Natural killer cell (primary cell): ENCODE measurements around the gene ATP13A3. TPM values are rescaled to one million over a fixed set of nuclear protein-coding genes. Genes with fewer than 3 reads are reported as not detected.

Source experiments
- ATAC-seq, 3 donors: fragments of 150-1000 bp in 2 of 3; fragments of 200-7000 bp in 1 of 3; cut with Tn5 transposase; 1 replicate in 1 of 3; 2 replicates in 2 of 3; pipeline ENCODE4 v1.10.0; 2021; ENCODE audit warnings: mild to moderate bottlenecking in 2 of 3, moderate library complexity in 2 of 3
- DNase-seq, 2 donors: peaks; one replicate each; pipeline versions ENCODE4 v3.0.0 to v3.0.0-alpha.2; 2013 to 2021; ENCODE audit warnings: mixed read lengths in 1 of 2
- H3K27ac ChIP-seq: one replicate; pipeline ENCODE4 v1.5.1; 2013; ENCODE audit warnings: mild to moderate bottlenecking, low read length
- H3K27me3 ChIP-seq: one replicate; pipeline ENCODE4 v1.6.1; 2013; ENCODE audit warnings: low read length; ENCODE audit not compliant: control insufficient read depth, insufficient read depth
- H3K36me3 ChIP-seq: one replicate; pipeline ENCODE4 v1.6.1; 2013; ENCODE audit warnings: low read length; ENCODE audit not compliant: control insufficient read depth, insufficient read depth
- H3K4me1 ChIP-seq: one replicate; pipeline ENCODE4 v1.6.1; 2013; ENCODE audit warnings: low read length; ENCODE audit not compliant: control insufficient read depth, insufficient read depth
- H3K4me3 ChIP-seq: one replicate; pipeline ENCODE4 v1.5.1; 2013; ENCODE audit warnings: low read length
- H3K9me3 ChIP-seq: one replicate; pipeline ENCODE4 v1.6.1; 2013; ENCODE audit warnings: low read length; ENCODE audit not compliant: control insufficient read depth, insufficient read depth
- H3K27ac Mint-ChIP-seq, 2 donors: one replicate each; pipeline ENCODE4 v1.8.0; 2022; ENCODE audit warnings: mild to moderate bottlenecking in 2 of 2, mixed read lengths in 2 of 2, moderate library complexity in 1 of 2
- H3K27me3 Mint-ChIP-seq, 2 donors: one replicate each; pipeline ENCODE4 v1.8.0; 2022; ENCODE audit warnings: low read depth in 2 of 2, mixed read lengths in 2 of 2
- H3K36me3 Mint-ChIP-seq: one replicate; pipeline ENCODE4 v1.8.0; 2022; ENCODE audit warnings: mixed read lengths
- H3K4me1 Mint-ChIP-seq, 2 donors: one replicate each; pipeline ENCODE4 v1.8.0; 2022; ENCODE audit warnings: mixed read lengths in 2 of 2
- H3K4me3 Mint-ChIP-seq: one replicate; pipeline ENCODE4 v1.8.0; 2022; ENCODE audit warnings: mild to moderate bottlenecking, moderate library complexity, mixed read lengths
- H3K9me3 Mint-ChIP-seq, 2 donors: one replicate each; pipeline ENCODE4 v1.8.0; 2022; ENCODE audit warnings: mixed read lengths in 2 of 2
- WGBS: methylation state at CpG from one replicate; pipeline ENCODE4 v1.1.7; 2013; ENCODE audit warnings: missing lambda C conversion rate; ENCODE audit not compliant: insufficient coverage; 5-methylcytosine and 5-hydroxymethylcytosine counted together
- intact Hi-C: fragments of 100-400 bp; cut with micrococcal nuclease; formaldehyde crosslinking; loops from one replicate; pipeline ENCODE4 v1.14.2; 2022
- total RNA-seq, 4 donors: library from RNA; stranded (reverse); fragments of 120-200 nt in 1 of 4; gene quantifications; one replicate each; pipeline versions ENCODE4 v1.2.3 to v1.2.4, GENCODE V29; 2013 to 2022
- TF ChIP-seq, protein P1 (sequence below): fragments of 200-600 bp; IDR thresholded peaks from one replicate; pipeline ENCODE4 v1.8.0; 2022; ENCODE audit warnings: antibody characterized with exemption

ATP13A3 gene
- total RNA-seq, 3 donors from 2014 or later (not counting 1 experiment from before 2014, with no cell fraction given), result 62.9 to 79.2 (median 64.2) TPM

DNA sequence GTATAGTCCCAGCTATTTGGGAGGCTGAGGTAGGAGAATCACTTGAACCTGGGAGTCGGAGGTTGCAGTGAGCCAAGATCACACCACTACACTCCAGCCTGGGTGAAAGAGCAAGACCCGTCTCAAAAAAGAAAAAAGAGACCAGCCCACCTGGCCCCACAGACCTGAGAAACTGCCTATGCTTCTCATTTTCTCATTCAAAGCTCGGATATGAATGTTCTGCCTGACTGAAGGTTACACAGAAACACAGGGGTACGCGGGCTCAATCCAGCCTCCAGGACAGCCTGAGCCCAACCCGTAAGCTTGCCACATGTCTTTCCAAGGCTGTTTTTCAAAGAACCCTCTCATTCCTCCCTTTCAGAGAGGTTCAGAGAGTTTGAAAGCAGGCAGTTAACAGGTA is 107.6 kb downstream of the ATP13A3 start:
- Mint-ChIP-seq H3K27ac (no peak overlapping the region), H3K9me3 (no peaks in the 10 kb centered on the region), H3K4me1 (no peaks in the 10 kb centered on the region), H3K27me3 (peaks cover 18 to 26% of the 10 kb centered on the region in 2 donors), H3K36me3 (no peaks in the 10 kb centered on the region), H3K4me3 (no peak overlapping the region)
- Histone ChIP-seq H3K4me3 (no peak overlapping the region), H3K4me1 (no peaks in the 10 kb centered on the region), H3K36me3 (no peaks in the 10 kb centered on the region), H3K27me3 (no peaks in the 10 kb centered on the region), H3K9me3 (no peaks in the 10 kb centered on the region), H3K27ac (no peak overlapping the region)
- TF ChIP-seq, protein P1, sequence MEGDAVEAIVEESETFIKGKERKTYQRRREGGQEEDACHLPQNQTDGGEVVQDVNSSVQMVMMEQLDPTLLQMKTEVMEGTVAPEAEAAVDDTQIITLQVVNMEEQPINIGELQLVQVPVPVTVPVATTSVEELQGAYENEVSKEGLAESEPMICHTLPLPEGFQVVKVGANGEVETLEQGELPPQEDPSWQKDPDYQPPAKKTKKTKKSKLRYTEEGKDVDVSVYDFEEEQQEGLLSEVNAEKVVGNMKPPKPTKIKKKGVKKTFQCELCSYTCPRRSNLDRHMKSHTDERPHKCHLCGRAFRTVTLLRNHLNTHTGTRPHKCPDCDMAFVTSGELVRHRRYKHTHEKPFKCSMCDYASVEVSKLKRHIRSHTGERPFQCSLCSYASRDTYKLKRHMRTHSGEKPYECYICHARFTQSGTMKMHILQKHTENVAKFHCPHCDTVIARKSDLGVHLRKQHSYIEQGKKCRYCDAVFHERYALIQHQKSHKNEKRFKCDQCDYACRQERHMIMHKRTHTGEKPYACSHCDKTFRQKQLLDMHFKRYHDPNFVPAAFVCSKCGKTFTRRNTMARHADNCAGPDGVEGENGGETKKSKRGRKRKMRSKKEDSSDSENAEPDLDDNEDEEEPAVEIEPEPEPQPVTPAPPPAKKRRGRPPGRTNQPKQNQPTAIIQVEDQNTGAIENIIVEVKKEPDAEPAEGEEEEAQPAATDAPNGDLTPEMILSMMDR, result no peak
- DNase-seq, result no peak
- intact Hi-C loops, result no loop called here
- no peak for ATAC-seq
- WGBS, result 90% methylated on average over 6 of the region's 6 CpGs

DNA sequence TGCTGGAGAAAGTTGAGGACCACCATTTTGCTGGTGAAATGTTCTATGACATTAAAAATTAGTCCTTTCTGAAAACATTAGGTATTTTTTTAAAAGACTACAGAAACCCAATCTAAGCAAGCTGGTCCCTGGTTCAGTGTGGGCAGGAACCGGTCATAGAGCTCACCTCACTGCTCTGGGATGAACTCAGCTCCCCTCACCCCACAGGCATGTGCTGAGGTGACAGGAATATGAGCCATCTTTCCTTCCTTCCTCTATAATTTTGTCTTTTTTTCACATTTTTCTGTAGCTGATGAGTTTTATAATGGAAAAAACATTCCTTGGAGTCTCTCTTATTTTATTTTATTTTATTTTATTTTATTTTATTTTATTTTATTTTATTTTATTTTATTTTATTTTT is 109.1 kb downstream of the ATP13A3 start:
- WGBS, result 80% methylated on average over 1 of the region's 1 CpG
- TF ChIP-seq, protein P1, result no peak
- Histone ChIP-seq H3K4me3 (no peak overlapping the region), H3K4me1 (no peaks in the 10 kb centered on the region), H3K27me3 (no peaks in the 10 kb centered on the region), H3K9me3 (no peaks in the 10 kb centered on the region), H3K36me3 (no peaks in the 10 kb centered on the region), H3K27ac (no peak overlapping the region)
- Mint-ChIP-seq H3K9me3 (no peaks in the 10 kb centered on the region), H3K4me3 (no peak overlapping the region), H3K27ac (no peak overlapping the region), H3K36me3 (no peaks in the 10 kb centered on the region), H3K4me1 (no peaks in the 10 kb centered on the region), H3K27me3 (peaks cover 12 to 13% of the 10 kb centered on the region in 2 donors)
- intact Hi-C loops, result no loop called here
- DNase-seq (no peak), ATAC-seq (no peak)

DNA sequence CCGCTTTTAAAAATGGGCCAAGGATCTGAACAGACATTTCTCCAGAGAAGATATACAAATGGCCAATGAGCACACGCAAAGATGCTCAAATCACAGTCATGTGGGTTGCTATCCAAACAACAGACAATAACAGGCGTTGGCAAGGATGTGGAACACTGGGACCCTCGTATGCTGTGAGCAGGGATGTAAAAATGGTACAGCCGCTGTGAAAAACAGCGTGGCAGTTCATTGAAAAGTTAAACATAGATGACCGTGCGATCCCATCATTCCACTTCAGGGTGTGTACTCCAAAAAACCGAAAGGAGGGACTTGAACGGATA is 110.6 kb downstream of the ATP13A3 start:
- Mint-ChIP-seq H3K4me1 (no peaks in the 10 kb centered on the region), H3K36me3 (no peaks in the 10 kb centered on the region), H3K4me3 (no peak overlapping the region), H3K27ac (no peak overlapping the region), H3K27me3 (peaks cover 8 to 15% of the 10 kb centered on the region in 2 donors), H3K9me3 (no peaks in the 10 kb centered on the region)
- TF ChIP-seq, protein P1, result no peak
- H3K36me3 ChIP-seq, result no peaks in the 10 kb centered on the region
- H3K27me3 ChIP-seq, result no peaks in the 10 kb centered on the region
- no peak overlapping the region for H3K27ac ChIP-seq
- WGBS, result 87% methylated on average over 10 of the region's 10 CpGs
- no peak overlapping the region for H3K4me3 ChIP-seq
- intact Hi-C loops, result no loop called here
- no peaks in the 10 kb centered on the region for H3K4me1 ChIP-seq
- no peak for DNase-seq
- no peak for ATAC-seq
- no peaks in the 10 kb centered on the region for H3K9me3 ChIP-seq

DNA sequence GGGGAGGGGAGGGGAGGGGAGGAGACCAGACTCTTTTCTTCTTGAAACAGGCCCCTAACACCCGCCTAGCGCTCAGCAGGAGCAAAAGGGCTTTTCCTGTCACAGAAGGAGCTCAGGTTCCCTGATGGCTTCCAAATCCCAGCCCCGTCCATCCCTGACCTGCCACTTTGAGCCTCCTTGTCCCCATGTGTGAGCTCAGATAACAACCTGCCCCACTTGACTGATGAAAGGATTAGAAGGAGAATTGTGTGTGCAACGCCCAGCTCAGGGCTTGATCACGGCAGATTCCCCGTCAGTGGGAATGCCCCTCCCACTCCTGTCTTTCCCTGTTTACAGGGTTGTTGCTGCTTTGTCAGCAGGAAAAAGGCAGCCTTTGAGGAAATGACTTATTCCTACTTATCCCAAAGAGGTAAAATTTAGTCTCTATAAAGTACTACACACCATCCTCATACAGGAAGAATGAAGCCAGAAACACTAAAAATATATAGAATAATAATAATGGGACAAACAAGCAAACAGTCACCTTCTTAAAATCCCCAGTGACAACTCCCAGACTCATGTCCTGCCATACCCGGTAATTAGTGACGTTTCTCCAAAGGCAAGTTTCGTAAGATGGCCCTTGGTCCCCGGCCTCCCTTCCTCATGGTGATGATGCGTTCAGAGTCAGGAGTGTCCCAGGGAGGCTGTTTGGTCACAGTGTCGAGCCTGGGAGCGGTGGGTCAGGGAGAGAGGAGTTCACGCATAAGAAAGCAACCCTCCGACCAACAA is 111.1 kb downstream of the ATP13A3 start:
- H3K9me3 ChIP-seq, result no peaks in the 10 kb centered on the region
- no peaks in the 10 kb centered on the region for H3K4me1 Mint-ChIP-seq
- ATAC-seq, result no peak
- intact Hi-C loops, result no loop called here
- TF ChIP-seq, protein P1, result no peak
- no peak overlapping the region for H3K27ac ChIP-seq
- no peaks in the 10 kb centered on the region for H3K27me3 ChIP-seq
- H3K4me3 Mint-ChIP-seq, result no peak overlapping the region
- no peaks in the 10 kb centered on the region for H3K36me3 Mint-ChIP-seq
- H3K36me3 ChIP-seq, result no peaks in the 10 kb centered on the region
- 73% methylated on average over 15 of the region's 15 CpGs for WGBS
- H3K27ac Mint-ChIP-seq, result no peak overlapping the region
- H3K9me3 Mint-ChIP-seq, result no peaks in the 10 kb centered on the region
- no peaks in the 10 kb centered on the region for H3K4me1 ChIP-seq
- DNase-seq, result no peak
- peaks cover 9 to 15% of the 10 kb centered on the region in 2 donors for H3K27me3 Mint-ChIP-seq
- no peak overlapping the region for H3K4me3 ChIP-seq
